Hepatocyte (in vitro differentiated cells): ENCODE results near the gene NDFIP2. TPM values are rescaled to one million over a fixed set of nuclear protein-coding genes. Genes with fewer than 3 reads are reported as not detected.

Experiments
- DNase-seq: peaks from one replicate; pipeline ENCODE4 v3.0.0-alpha.2; 2016; ENCODE audit warnings: low spot score
- H2AFZ ChIP-seq: fragments of 200-600 bp; sonication (generic); 2 replicates; pipeline ENCODE4 v1.6.0; 2016; ENCODE audit warnings: antibody characterized with exemption, mild to moderate bottlenecking
- H3K27ac ChIP-seq: fragments of 200-600 bp; sonication (generic); 2 replicates; pipeline ENCODE4 v1.5.1; 2016; ENCODE audit warnings: mild to moderate bottlenecking
- H3K27me3 ChIP-seq: fragments of 200-600 bp; sonication (generic); 2 replicates; pipeline ENCODE4 v1.6.1; 2016
- H3K36me3 ChIP-seq: fragments of 200-600 bp; sonication (generic); replicated peaks from 2 replicates; pipeline ENCODE4 v1.5.1; 2016; ENCODE audit warnings: low read depth; ENCODE audit not compliant: insufficient read depth
- H3K4me1 ChIP-seq: fragments of 200-600 bp; sonication (generic); 2 replicates; pipeline ENCODE4 v1.5.1; 2016; ENCODE audit warnings: mild to moderate bottlenecking, moderate library complexity; ENCODE audit not compliant: insufficient read depth
- H3K4me2 ChIP-seq: fragments of 200-600 bp; sonication (generic); 2 replicates; pipeline ENCODE4 v1.6.0; 2016
- H3K4me3 ChIP-seq: fragments of 200-600 bp; sonication (generic); 2 replicates; pipeline ENCODE4 v1.5.1; 2016; ENCODE audit warnings: mild to moderate bottlenecking
- H3K79me2 ChIP-seq: fragments of 200-600 bp; sonication (generic); 2 replicates; pipeline ENCODE4 v1.6.0; 2017; ENCODE audit warnings: mild to moderate bottlenecking
- H3K9me2 ChIP-seq: fragments of 200-600 bp; sonication (generic); replicated peaks from 2 replicates; pipeline ENCODE4 v1.6.0; 2017; ENCODE audit warnings: mild to moderate bottlenecking; ENCODE audit not compliant: insufficient read depth
- H3K9me3 ChIP-seq: fragments of 200-600 bp; sonication (generic); 2 replicates; pipeline ENCODE4 v1.5.1; 2016; ENCODE audit warnings: low read depth, mild to moderate bottlenecking
- H4K20me1 ChIP-seq: fragments of 200-600 bp; sonication (generic); 2 replicates; pipeline ENCODE4 v1.6.0; 2016; ENCODE audit warnings: mild to moderate bottlenecking; ENCODE audit not compliant: insufficient read depth, poor library complexity, severe bottlenecking
- EZH2 ChIP-seq: fragments of 200-600 bp; sonication (generic); IDR thresholded peaks from 2 replicates; pipeline ENCODE4 v1.6.1; 2016; ENCODE audit warnings: antibody characterized with exemption, mild to moderate bottlenecking, borderline replicate concordance
- EZH2phosphoT487 ChIP-seq: fragments of 200-600 bp; sonication (generic); IDR thresholded peaks from one replicate; pipeline ENCODE4 v1.6.1; 2018; ENCODE audit warnings: antibody characterized with exemption, mild to moderate bottlenecking, low read depth, moderate library complexity; ENCODE audit not compliant: unreplicated experiment, severe bottlenecking
- WGBS: methylation state at CpG from one replicate; pipeline ENCODE4 v1.1.6; 2016; ENCODE audit warnings: low lambda C conversion rate; ENCODE audit errors: missing lambda C conversion rate; 5-methylcytosine and 5-hydroxymethylcytosine counted together
- polyA plus RNA-seq: library from polyadenylated mRNA; unstranded; fragments of >200 nt; fragmentation: Nextera tagmentation; extraction: Ambion mirVana; gene quantifications from 2 replicates; pipeline ENCODE4 v1.2.1, GENCODE V29; 2016
- total RNA-seq: library from RNA; depleted of rRNA; stranded (reverse); fragments of >200 nt; gene quantifications from 2 replicates; pipeline ENCODE4 v1.2.3, GENCODE V29; 2014
- TF ChIP-seq, protein P1 (sequence below): fragments of 200-600 bp; sonication (generic); IDR thresholded peaks from 2 replicates; pipeline ENCODE4 v1.5.1; 2016; ENCODE audit warnings: antibody characterized with exemption, mild to moderate bottlenecking; ENCODE audit not compliant: poor library complexity

Gene NDFIP2
- total and polyA plus RNA-seq, 2 experiments from 2014 or later = 54.4 to 80.2 TPM

DNA sequence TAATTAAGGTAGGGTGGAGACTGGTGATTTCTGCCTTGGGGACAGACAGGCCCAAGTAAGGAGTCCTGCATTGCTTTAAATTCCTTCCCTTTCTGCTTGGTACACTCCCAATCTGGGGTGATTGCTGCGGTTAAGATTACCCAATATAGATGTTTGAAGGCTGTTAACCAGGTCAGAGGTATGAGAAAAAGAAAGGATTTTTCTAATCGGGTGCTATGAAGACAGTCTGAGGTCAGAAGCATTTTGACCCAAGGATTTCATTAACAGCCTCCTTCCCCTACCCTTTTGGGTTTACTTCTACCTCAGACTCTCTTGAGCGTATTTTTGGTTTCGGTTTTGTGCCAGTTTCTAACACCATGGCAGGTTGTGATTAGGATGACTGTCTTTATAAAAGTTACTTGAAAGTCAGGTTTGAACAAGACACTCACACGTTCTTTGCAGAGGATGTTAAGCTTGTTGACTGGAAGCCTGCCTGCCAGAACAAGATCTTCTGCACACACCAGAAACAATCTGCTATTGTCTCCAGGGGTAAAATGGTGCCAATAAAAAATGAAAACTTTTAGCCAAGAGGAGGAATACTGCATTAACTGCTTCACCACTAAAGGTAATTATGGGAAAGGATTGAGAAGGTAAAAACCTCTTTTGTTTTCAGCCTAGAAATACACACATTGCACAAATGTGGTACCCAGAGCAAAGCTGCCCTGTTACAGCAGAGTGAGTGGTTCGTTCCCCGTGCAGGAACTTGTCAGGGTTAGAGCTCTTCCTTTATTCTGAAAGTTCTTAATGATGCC lies 108.8 kb downstream of the NDFIP2 start:
- no peaks in the 10 kb centered on the region for H3K36me3 ChIP-seq
- no peaks in the 10 kb centered on the region for H3K9me3 ChIP-seq
- H3K27ac ChIP-seq = no peak overlapping the region
- TF ChIP-seq EZH2 (no peak), EZH2phosphoT487 (no peak)
- TF ChIP-seq, protein P1, sequence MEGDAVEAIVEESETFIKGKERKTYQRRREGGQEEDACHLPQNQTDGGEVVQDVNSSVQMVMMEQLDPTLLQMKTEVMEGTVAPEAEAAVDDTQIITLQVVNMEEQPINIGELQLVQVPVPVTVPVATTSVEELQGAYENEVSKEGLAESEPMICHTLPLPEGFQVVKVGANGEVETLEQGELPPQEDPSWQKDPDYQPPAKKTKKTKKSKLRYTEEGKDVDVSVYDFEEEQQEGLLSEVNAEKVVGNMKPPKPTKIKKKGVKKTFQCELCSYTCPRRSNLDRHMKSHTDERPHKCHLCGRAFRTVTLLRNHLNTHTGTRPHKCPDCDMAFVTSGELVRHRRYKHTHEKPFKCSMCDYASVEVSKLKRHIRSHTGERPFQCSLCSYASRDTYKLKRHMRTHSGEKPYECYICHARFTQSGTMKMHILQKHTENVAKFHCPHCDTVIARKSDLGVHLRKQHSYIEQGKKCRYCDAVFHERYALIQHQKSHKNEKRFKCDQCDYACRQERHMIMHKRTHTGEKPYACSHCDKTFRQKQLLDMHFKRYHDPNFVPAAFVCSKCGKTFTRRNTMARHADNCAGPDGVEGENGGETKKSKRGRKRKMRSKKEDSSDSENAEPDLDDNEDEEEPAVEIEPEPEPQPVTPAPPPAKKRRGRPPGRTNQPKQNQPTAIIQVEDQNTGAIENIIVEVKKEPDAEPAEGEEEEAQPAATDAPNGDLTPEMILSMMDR = no peak
- no peak overlapping the region for H3K4me2 ChIP-seq
- no peaks in the 10 kb centered on the region for H3K4me1 ChIP-seq
- H3K27me3 ChIP-seq = no peaks in the 10 kb centered on the region
- no peaks in the 10 kb centered on the region for H3K79me2 ChIP-seq
- no peaks in the 10 kb centered on the region for H4K20me1 ChIP-seq
- H3K9me2 ChIP-seq = no peaks in the 10 kb centered on the region
- H3K4me3 ChIP-seq = no peak overlapping the region
- 80% methylated on average over 7 of the region's 7 CpGs for WGBS
- DNase-seq = no peak
- H2AFZ ChIP-seq = no peak overlapping the region

DNA sequence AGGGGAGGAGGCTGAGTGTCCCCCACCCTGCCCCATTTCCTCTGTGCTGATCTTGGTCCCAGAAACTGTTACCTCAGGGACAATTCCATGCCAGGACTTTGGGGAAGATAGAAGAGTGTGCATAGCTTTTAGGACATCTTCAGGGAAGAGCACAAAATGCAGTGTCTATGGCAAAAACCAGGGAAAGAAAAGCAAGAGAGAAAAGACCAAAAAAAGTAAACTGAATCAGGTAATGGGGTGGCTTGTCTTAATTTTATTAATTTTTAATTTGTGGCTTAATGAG lies 109.4 kb downstream of the NDFIP2 start:
- no peaks in the 10 kb centered on the region for H3K9me3 ChIP-seq
- H3K79me2 ChIP-seq = no peaks in the 10 kb centered on the region
- no peaks in the 10 kb centered on the region for H3K4me1 ChIP-seq
- H3K27me3 ChIP-seq = no peaks in the 10 kb centered on the region
- no peaks in the 10 kb centered on the region for H4K20me1 ChIP-seq
- no peak overlapping the region for H3K4me3 ChIP-seq
- no peak overlapping the region for H3K4me2 ChIP-seq
- no peak for DNase-seq
- no peak for TF ChIP-seq EZH2
- TF ChIP-seq, protein P1 = no peak
- no peak for TF ChIP-seq EZH2phosphoT487
- no peaks in the 10 kb centered on the region for H3K36me3 ChIP-seq
- no peaks in the 10 kb centered on the region for H3K9me2 ChIP-seq
- no peak overlapping the region for H2AFZ ChIP-seq
- no peak overlapping the region for H3K27ac ChIP-seq

DNA sequence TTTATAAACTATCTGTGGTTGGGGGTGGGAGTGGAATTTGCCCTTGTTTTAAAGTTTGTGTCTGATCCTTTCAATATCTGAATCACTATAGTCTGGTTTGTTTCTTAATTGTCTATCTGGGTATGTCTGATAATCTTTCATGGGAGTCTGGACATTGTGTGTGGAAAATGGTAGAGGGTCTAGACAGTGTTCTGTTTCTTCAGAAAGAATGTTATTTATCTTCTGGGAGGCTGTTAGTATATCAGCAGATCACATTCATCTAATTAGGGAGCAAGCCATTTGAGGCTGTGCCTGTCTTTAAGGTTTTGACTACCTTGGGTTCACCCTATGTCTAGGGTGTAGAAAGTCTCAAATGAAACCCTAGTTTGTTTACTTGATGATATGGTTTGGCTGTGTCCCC lies 110.5 kb downstream of the NDFIP2 start:
- no peaks in the 10 kb centered on the region for H3K27me3 ChIP-seq
- H3K4me1 ChIP-seq = no peaks in the 10 kb centered on the region
- H2AFZ ChIP-seq = no peak overlapping the region
- no peak overlapping the region for H3K4me3 ChIP-seq
- H3K79me2 ChIP-seq = no peaks in the 10 kb centered on the region
- no peaks in the 10 kb centered on the region for H3K9me3 ChIP-seq
- TF ChIP-seq, protein P1 = no peak
- no peak for TF ChIP-seq EZH2
- TF ChIP-seq EZH2phosphoT487 = no peak
- no peak overlapping the region for H3K4me2 ChIP-seq
- no peak overlapping the region for H3K27ac ChIP-seq
- H3K9me2 ChIP-seq = no peaks in the 10 kb centered on the region
- H3K36me3 ChIP-seq = no peaks in the 10 kb centered on the region
- no peak for DNase-seq
- H4K20me1 ChIP-seq = no peaks in the 10 kb centered on the region

DNA sequence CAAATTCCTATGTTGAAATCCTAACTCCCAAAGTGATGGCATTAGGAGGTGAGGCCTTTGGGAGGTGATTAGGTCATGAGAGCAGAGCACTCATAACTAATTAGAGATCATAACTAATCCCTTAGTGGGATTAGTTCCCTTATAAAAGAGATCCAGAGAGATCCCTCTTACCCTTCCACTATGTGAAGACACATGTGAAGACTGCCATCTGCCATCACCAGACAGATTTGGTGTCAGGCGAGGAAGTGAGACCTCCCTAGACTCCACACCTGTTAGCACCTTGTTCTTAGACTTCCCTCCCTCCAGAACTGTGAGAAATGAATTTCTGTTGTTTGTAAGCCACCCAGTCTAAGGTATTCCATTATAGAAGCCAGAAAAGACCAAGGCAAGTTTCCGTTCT lies 112.2 kb downstream of the NDFIP2 start:
- TF ChIP-seq, protein P1 = no peak
- TF ChIP-seq EZH2 (no peak), EZH2phosphoT487 (no peak)
- H3K27me3 ChIP-seq = no peaks in the 10 kb centered on the region
- H3K79me2 ChIP-seq = no peaks in the 10 kb centered on the region
- H3K4me3 ChIP-seq = no peak overlapping the region
- DNase-seq = no peak
- no peaks in the 10 kb centered on the region for H3K9me2 ChIP-seq
- H4K20me1 ChIP-seq = no peaks in the 10 kb centered on the region
- H3K9me3 ChIP-seq = no peaks in the 10 kb centered on the region
- no peak overlapping the region for H3K4me2 ChIP-seq
- no peaks in the 10 kb centered on the region for H3K36me3 ChIP-seq
- 90% methylated on average over 2 of the region's 2 CpGs for WGBS
- H3K27ac ChIP-seq = no peak overlapping the region
- H3K4me1 ChIP-seq = no peaks in the 10 kb centered on the region
- no peak overlapping the region for H2AFZ ChIP-seq
